Measurements from ENCODE around the gene SGK1.

SGK1 gene

DNA sequence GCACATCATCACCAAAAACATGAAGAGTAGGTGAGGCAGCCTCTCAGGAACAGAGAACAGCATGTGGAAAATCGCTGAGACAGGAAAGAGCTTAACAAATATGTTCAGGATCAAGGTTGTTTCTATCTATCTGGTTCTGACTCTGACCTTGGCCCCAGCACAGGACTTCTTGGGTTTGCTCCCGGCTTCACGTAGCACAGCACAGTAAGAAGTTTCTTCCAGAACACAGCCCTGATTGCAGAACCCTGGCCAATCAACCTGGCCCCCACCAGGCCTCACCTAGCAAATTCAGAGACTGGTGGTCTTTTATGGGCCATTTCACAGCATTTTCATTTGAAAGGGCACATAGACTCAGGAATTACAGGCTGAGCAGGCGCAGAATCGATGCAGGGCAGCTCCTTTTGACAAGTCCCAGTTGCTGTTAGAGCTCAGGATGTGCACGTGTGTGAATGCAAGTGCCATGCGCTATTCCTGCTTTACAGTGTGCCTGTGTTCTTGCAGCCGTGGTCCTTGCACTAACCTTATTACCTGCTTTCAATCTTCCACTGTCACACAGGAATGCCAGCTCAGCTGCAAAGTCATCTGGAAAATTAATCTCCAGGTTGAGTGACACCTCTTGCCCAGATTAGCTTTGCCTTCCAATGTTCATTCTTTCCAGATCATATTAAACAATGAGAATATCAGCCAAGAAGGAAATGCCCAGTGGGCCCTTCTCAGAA lies 165.0 kb downstream of the SGK1 start:
- H2AFZ ChIP-seq (ENCODE audit: low read depth, low read length): no peak overlapping the region
- H3K36me3 ChIP-seq (replicated peaks; ENCODE audit: low read depth, low read length): no peaks in the 10 kb centered on the region
- H4K20me1 ChIP-seq (ENCODE audit: insufficient read depth, low read length): no peaks in the 10 kb centered on the region
- H3K9me3 ChIP-seq (ENCODE audit: insufficient read depth, low read length): no peaks in the 10 kb centered on the region
- no peak overlapping the region for H3K27ac ChIP-seq (ENCODE audit: low read length)
- no peaks in the 10 kb centered on the region for H3K4me1 ChIP-seq (ENCODE audit: low read length)
- H3K79me2 ChIP-seq (ENCODE audit: low read length): no peaks in the 10 kb centered on the region
- H3K4me2 ChIP-seq (ENCODE audit: low read length): no peak overlapping the region
- no peak overlapping the region for H3K4me3 ChIP-seq (ENCODE audit: low read length)
- TF ChIP-seq, protein P1, sequence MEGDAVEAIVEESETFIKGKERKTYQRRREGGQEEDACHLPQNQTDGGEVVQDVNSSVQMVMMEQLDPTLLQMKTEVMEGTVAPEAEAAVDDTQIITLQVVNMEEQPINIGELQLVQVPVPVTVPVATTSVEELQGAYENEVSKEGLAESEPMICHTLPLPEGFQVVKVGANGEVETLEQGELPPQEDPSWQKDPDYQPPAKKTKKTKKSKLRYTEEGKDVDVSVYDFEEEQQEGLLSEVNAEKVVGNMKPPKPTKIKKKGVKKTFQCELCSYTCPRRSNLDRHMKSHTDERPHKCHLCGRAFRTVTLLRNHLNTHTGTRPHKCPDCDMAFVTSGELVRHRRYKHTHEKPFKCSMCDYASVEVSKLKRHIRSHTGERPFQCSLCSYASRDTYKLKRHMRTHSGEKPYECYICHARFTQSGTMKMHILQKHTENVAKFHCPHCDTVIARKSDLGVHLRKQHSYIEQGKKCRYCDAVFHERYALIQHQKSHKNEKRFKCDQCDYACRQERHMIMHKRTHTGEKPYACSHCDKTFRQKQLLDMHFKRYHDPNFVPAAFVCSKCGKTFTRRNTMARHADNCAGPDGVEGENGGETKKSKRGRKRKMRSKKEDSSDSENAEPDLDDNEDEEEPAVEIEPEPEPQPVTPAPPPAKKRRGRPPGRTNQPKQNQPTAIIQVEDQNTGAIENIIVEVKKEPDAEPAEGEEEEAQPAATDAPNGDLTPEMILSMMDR (IDR thresholded peaks at IDR 0.05; ENCODE audit: low read depth, low read length): no peak
- TF ChIP-seq EZH2phosphoT487 (IDR thresholded peaks at IDR 0.05; ENCODE audit: low read depth): no peak
- no peaks in the 10 kb centered on the region for H3K27me3 ChIP-seq (ENCODE audit: low read depth, low read length)
- no peak overlapping the region for H3K9ac ChIP-seq (ENCODE audit: low read length)

DNA sequence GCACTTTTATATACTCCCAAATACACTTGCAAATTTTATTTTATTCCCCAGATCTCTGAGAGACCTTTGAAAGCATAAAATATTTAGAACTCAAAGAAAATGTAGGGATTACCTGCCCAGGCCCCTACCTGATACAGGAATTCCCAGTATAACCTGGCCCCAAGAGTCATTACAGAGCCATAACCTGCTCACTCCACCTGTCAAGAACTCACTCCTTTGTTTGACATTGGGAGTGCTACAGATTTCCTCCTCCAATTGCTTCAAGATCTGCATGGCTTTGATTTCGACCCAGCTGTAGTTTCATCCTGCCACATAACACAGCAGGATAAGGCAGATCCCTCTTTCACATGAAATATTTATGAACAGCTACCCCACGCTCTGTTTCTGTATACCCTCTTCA lies 169.3 kb downstream of the SGK1 start:
- Histone ChIP-seq H3K9me3 (ENCODE audit: insufficient read depth, low read length) (no peaks in the 10 kb centered on the region), H3K36me3 (replicated peaks; ENCODE audit: low read depth, low read length) (no peaks in the 10 kb centered on the region), H3K9ac (ENCODE audit: low read length) (no peak overlapping the region), H3K4me3 (ENCODE audit: low read length) (no peak overlapping the region), H3K27ac (ENCODE audit: low read length) (no peak overlapping the region), H3K4me1 (ENCODE audit: low read length) (peaks cover 15% of the 10 kb centered on the region), H4K20me1 (ENCODE audit: insufficient read depth, low read length) (no peaks in the 10 kb centered on the region), H3K79me2 (ENCODE audit: low read length) (no peaks in the 10 kb centered on the region), H3K27me3 (ENCODE audit: low read depth, low read length) (no peaks in the 10 kb centered on the region), H2AFZ (ENCODE audit: low read depth, low read length) (no peak overlapping the region), H3K4me2 (ENCODE audit: low read length) (no peak overlapping the region)
- TF ChIP-seq, protein P1 (IDR thresholded peaks at IDR 0.05; ENCODE audit: low read depth, low read length): no peak
- TF ChIP-seq EZH2phosphoT487 (IDR thresholded peaks at IDR 0.05; ENCODE audit: low read depth): no peak

DNA sequence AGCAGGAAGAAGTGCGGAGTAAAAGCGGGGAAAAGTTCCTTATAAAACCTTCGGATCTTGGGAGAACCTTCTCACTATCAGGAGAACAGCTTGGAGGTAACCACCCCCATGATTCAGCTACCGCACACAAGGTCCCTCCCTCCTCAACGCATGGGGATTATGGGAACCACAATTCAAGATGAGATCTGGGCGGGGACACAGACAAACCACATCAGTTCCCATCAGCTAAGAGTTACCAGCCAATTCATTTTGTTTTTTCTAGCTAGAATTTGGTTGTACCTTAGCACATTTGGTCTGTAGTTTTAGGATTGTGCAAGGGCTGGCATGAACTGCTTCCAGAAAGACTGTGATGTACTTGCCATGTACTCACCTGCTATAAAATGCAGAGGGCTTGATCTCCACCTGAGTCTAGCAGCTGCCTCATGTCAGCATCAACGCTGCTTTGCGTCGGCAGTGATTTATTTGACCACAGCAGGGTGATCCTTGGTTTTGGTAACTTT lies 170.8 kb downstream of the SGK1 start:
- TF ChIP-seq, protein P1 (IDR thresholded peaks at IDR 0.05; ENCODE audit: low read depth, low read length): no peak
- TF ChIP-seq EZH2phosphoT487 (IDR thresholded peaks at IDR 0.05; ENCODE audit: low read depth): no peak
- no peak overlapping the region for H3K27ac ChIP-seq (ENCODE audit: low read length)
- no peak overlapping the region for H2AFZ ChIP-seq (ENCODE audit: low read depth, low read length)
- no peaks in the 10 kb centered on the region for H3K9me3 ChIP-seq (ENCODE audit: insufficient read depth, low read length)
- H3K27me3 ChIP-seq (ENCODE audit: low read depth, low read length): no peaks in the 10 kb centered on the region
- H3K4me3 ChIP-seq (ENCODE audit: low read length): no peak overlapping the region
- no peaks in the 10 kb centered on the region for H3K36me3 ChIP-seq (replicated peaks; ENCODE audit: low read depth, low read length)
- no peak overlapping the region for H3K9ac ChIP-seq (ENCODE audit: low read length)
- peaks cover 15% of the 10 kb centered on the region for H3K4me1 ChIP-seq (ENCODE audit: low read length)
- no peak overlapping the region for H3K4me2 ChIP-seq (ENCODE audit: low read length)
- H4K20me1 ChIP-seq (ENCODE audit: insufficient read depth, low read length): no peaks in the 10 kb centered on the region
- no peaks in the 10 kb centered on the region for H3K79me2 ChIP-seq (ENCODE audit: low read length)

DNA sequence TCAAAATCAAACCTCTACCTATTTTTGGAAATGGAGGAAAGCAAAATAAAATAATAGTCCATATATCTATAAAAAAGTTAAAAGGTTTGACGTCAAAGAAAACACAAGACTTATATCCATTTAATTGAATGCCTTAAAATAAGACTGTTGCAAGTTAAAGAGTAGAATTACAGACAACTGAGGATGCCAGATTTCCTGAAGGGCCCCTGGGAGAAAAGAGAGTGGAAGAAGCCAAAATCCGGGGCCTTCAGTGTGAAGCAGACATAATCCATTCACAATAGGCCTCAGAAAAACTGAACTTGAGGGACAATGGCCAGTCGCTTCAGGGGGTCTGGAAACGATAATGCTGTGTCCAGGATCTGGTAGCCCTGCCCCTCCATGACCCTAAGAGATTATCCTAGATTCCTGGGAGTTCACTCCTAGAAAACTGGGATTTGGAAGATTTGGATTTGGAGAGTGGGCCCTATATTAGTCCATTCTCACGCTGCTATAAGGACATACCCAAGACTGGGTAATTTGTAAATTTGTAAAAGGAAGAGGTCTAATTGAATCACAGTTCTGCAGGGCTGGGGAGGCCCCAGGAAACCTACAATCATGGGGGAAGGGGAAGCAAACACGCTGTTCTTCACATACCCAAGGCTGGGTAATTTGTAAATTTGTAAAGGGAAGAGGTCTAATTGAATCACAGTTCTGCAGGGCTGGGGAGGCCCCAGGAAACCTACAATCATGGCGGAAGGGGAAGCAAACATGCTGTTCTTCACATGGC lies 171.5 kb downstream of the SGK1 start:
- Histone ChIP-seq H3K4me1 (ENCODE audit: low read length) (peaks cover 15% of the 10 kb centered on the region), H3K4me2 (ENCODE audit: low read length) (no peak overlapping the region), H3K36me3 (replicated peaks; ENCODE audit: low read depth, low read length) (no peaks in the 10 kb centered on the region), H3K9ac (ENCODE audit: low read length) (no peak overlapping the region), H3K27me3 (ENCODE audit: low read depth, low read length) (no peaks in the 10 kb centered on the region), H3K4me3 (ENCODE audit: low read length) (no peak overlapping the region), H3K79me2 (ENCODE audit: low read length) (no peaks in the 10 kb centered on the region), H2AFZ (ENCODE audit: low read depth, low read length) (no peak overlapping the region), H4K20me1 (ENCODE audit: insufficient read depth, low read length) (no peaks in the 10 kb centered on the region), H3K27ac (ENCODE audit: low read length) (no peak overlapping the region), H3K9me3 (ENCODE audit: insufficient read depth, low read length) (no peaks in the 10 kb centered on the region)
- TF ChIP-seq, protein P1 (IDR thresholded peaks at IDR 0.05; ENCODE audit: low read depth, low read length): no peak
- no peak for TF ChIP-seq EZH2phosphoT487 (IDR thresholded peaks at IDR 0.05; ENCODE audit: low read depth)
